ENCODE measurements around the gene ANKRD16.
"Not testable (repeated sequence)": the region's sequence is repeated elsewhere in the genome, so short reads cannot be mapped to it uniquely, and the experiment has no call there.

Gene ANKRD16

GRCh38 chr10:5871596-5871995 lies 18.1 kb downstream of the ANKRD16 start:
- no peak for DNase-seq

- no peak for DNase-seq
Observed at GRCh38 chr10:5869156-5869555, 20.5 kb downstream of the ANKRD16 start.

GRCh38 chr10:5868383-5868782 lies 21.3 kb downstream of the ANKRD16 start:
- DNase-seq: not testable (repeated sequence)

- DNase-seq: peak in 1 of 2 donors; percentile 22
Observed at GRCh38 chr10:5867091-5867615, 22.5 kb downstream of the ANKRD16 start.

GRCh38 chr10:5866451-5867081 lies 23.1 kb downstream of the ANKRD16 start:
- peak; percentile 45 to 84 for DNase-seq

GRCh38 chr10:5862981-5863685 lies 26.6 kb downstream of the ANKRD16 start:
- DNase-seq: not testable (repeated sequence)

- DNase-seq: peak; percentile 14 to 82
Observed at GRCh38 chr10:5862360-5862961, 27.2 kb downstream of the ANKRD16 start.

GRCh38 chr10:5860066-5860465 lies 29.6 kb downstream of the ANKRD16 start:
- DNase-seq: peak in 1 of 2 donors; percentile 18

GRCh38 chr10:5858811-5859210 lies 30.9 kb downstream of the ANKRD16 start:
- no peak for DNase-seq

- DNase-seq: no peak
Observed at GRCh38 chr10:5856701-5857004, 33.0 kb downstream of the ANKRD16 start.

GRCh38 chr10:5855979-5856700 lies 33.6 kb downstream of the ANKRD16 start:
- no peak for DNase-seq

- peak; percentile 16 to 62 for DNase-seq
Observed at GRCh38 chr10:5854131-5854475, 35.6 kb downstream of the ANKRD16 start.

- not testable (repeated sequence) for DNase-seq
Observed at GRCh38 chr10:5846667-5847066, 43.0 kb downstream of the ANKRD16 start.

- no peak for DNase-seq
Observed at GRCh38 chr10:5844345-5845055, 45.2 kb downstream of the ANKRD16 start.

- no peak for DNase-seq
Observed at GRCh38 chr10:5843686-5844344, 45.9 kb downstream of the ANKRD16 start.

- DNase-seq: no peak
Observed at GRCh38 chr10:5841965-5842364, 47.7 kb downstream of the ANKRD16 start.

GRCh38 chr10:5840314-5841307 lies 49.1 kb downstream of the ANKRD16 start:
- no peak for DNase-seq

- not testable (repeated sequence) for DNase-seq
Observed at GRCh38 chr10:5836181-5836580, 53.5 kb downstream of the ANKRD16 start.

GRCh38 chr10:5835446-5836095 lies 54.1 kb downstream of the ANKRD16 start:
- DNase-seq: no peak

GRCh38 chr10:5833814-5834213 lies 55.9 kb downstream of the ANKRD16 start:
- DNase-seq: no peak

Data from inflammatory macrophage treated with lipopolysaccharide for 1 hour (primary cell).